GM19455 (cell line): ENCODE results near the gene PLEKHA4.
"Not testable (repeated sequence)": the region's sequence is repeated elsewhere in the genome, so short reads cannot be mapped to it uniquely, and the experiment has no call there.

ENCODE experiments used
- ATAC-seq: cut with Tn5 transposase; IDR thresholded peaks from one replicate; pipeline ENCODE4 v1.9.1; 2021; ENCODE audit not compliant: unreplicated experiment

The PLEKHA4 gene

DNA sequence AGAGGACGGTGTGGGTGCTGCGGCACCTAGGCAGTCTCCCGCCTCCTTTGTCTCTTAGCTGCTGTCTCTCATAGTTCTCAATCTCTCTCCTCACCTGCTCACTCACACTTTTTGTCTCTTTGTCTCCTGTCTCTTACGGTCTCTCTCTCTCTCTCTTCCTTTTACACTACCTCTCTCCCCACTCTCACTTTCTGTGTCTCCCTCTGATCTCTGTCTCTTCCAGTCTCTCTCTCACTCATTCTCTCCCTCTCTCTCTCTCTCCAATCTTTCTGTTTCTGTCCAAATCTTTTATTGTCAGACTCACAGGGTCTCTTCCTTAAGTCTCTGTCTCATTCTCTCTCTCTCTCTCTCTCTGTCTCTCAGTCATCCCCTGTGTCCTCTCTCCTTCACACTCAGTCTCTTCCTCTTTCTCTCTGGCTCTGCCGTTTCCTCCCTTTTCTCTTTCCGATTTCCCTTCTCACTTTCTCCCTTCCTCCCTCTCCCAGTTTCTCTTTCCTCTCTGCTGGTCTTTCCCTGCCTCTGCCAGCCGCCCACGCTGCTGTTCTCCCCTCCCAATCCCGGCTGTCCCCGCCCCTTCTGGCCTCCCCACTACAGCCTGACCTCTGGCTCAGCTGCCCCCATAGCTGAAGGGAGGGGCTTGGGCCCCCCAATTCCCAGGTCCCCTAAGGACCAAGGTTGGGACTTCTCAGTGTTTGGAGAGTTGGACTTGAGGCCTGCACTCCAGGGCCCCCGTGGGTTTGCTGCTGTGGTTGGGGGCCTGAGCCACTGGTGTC lies at the start of gene PLEKHA4:
PLEKHA4 (minus strand) TSS at position 504 of the 773 bp plus-strand sequence. CDS start 997 bp downstream, outside the sequence.
- no peak for ATAC-seq

- no peak for ATAC-seq
Observed at GRCh38 chr19:48918071-48918470, 49.7 kb upstream of the PLEKHA4 start.

DNA sequence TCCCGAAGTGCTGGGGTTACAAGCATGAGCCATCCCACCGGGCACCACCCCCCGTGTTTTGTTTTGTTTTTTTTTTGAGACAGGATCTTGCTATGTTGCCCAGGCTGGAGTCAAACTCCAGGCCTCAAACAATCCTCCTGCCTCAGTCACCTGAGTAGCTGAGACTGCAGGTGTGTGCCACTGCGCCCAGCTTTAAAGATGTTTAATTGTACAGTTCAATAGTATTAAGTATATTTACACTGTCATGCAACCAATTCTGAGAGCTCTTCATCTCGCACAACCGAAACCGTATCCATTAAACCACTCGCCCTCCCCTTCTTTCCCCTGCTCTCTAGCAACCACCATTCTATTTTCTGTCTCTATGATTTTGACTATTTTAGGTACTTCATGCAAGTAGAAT lies 47.3 kb upstream of the PLEKHA4 start:
- ATAC-seq, result no peak

- no peak for ATAC-seq
Observed at GRCh38 chr19:48914181-48914580, 45.8 kb upstream of the PLEKHA4 start.

DNA sequence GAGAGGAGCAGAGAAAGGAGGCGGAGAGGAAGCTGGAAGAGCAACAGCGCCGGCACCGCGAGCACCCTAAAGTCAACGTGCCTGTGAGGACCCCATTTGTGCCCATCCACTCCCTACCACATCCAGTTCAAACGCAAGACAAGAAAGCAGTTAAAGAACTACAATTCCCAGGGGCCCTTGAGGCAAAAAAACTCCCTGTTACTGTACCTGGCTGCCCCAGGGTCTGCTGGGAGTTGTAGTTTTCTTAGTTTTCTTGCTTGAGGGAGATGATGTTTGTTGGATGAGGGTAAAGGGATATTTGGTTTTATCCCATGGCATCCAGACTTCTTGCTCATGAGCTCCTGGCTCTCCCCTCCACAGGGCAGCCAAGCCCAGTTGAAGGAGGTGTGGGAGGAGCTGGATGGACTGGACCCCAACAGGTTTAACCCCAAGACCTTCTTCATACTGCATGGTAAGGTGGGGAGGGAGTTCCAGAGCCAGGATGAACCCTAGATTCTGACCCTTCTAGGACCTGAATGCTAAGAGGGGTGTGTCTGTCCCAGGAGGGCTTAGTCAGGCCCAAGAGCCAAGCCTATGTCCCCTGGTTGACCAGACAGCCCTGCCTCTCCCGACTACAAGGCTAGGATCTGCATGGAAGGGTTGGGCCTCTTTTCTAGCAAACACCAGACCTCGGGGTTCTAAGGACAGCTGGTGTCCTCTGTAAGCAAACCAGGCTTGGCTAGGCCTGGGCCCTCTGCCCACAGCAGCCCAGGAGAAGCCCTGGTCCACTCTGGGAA lies 44.9 kb upstream of the PLEKHA4 start:
- no peak for ATAC-seq

- no peak for ATAC-seq
Observed at GRCh38 chr19:48910803-48911202, 42.4 kb upstream of the PLEKHA4 start.

DNA sequence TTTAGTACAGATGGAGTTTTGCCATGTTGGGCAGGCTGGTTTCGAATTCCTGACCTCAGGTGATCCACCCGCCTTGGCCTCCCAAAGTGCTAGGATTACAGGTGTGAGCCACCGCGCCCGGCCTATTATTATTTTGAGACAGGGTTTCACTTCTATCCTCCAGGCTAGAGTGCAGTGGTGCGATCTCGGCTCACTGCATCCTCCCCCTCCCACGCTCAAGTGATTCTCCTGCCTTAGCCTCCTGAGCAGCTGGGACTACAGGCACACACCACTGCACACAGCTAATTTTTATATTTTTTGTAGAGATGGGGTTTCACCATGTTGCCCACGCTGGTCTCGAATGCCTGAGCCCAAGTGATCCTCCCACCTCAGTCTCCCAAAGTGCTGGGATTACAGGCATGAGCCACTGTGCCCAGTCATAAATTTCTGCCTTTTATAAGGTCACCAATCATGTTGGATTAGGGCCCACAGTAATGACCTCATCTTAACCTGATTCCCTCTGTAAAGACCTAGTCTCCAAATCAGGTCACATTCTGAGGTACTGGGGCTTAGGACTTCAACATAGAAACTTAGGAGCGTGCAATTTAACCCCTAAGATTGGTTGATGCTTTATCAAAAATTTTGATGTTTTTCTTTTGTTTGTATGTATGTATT lies 41.1 kb upstream of the PLEKHA4 start:
- ATAC-seq, result not testable (repeated sequence)

DNA sequence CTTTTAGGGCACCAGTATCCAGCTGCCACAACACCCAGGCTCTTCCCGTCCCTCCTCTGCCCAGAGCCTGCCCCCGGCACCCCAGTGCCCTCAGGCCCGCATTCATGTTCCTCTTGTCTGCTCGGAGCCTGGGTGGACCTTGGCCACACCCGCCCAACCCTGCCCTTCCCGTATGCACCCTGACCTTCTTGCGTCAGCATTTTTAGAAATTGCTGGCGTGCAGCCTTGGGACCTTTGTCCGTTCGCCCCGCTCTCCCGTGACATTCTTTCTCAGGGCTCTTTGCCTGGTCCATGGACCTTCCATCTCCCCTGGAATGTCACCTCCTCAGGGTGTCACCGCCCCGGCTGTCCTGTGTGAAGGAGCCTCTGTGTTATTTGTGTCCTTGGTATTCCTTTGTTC lies 39.3 kb upstream of the PLEKHA4 start:
- ATAC-seq, result no peak

GRCh38 chr19:48906324-48906723 lies 37.9 kb upstream of the PLEKHA4 start:
- ATAC-seq, result no peak

- no peak for ATAC-seq
Observed at GRCh38 chr19:48905664-48906063, 37.2 kb upstream of the PLEKHA4 start.

DNA sequence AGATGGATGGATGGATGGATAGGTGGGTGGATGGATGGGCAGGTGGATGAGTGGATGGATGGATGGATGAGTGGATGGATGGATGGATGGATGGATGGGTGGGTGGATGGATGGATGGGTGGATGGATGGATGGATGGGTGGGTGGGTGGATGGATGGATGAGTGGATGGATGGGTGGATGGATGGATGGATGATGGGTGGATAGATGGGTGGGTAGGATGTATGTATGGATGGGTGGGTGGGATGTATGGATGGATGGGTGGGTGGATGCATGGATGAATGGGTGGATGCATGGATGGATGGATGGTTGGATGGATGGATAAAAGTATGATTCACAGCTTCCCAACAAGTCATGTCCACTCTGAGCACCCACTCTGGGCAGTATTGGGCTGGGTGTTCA lies 35.4 kb upstream of the PLEKHA4 start:
- ATAC-seq, result not testable (repeated sequence)

GRCh38 chr19:48902291-48902690 lies 33.9 kb upstream of the PLEKHA4 start:
- ATAC-seq, result not testable (repeated sequence)

DNA sequence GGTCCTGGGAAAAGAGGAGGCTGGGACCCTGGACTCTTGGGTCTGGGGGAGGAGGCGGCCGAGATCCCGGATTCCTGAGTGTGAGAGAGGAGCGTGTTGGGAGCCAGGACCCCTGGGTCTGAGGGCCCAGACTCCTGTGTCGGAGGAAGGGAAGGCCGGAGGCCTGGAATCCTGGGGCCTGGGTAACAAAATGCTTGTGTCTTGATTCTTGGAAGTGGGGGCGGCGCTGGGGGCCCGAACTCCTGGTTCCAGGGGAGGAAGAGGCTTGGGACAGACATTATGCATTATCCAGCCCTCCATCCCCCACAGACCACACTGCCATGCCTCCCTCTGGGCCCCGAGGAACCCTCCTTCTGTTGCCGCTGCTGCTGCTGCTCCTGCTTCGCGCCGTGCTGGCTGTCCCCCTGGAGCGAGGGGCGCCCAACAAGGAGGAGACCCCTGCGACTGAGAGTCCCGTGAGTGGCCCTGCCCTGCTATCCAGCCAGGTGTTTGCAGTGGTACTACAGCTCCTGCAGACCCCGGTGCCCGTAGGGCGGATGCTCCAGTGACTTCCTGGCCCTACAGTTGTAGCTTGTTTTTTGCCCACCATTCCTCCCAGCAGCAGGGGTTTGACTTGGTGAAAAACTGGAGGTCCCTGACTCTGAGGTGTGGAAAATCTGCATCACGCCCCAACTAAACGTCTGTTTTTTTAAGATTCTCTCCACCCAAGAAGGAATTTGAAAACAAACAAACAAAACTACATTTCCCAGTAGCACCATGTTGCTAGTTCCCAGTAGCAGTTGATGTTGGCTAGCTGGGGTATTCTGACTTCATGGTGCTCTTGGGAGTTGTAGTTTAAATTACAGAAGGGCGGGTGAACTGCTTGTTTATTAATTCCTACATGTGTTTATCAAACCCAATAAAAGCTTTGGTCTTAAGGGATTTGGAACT lies 32.3 kb upstream of the PLEKHA4 start:
- no peak for ATAC-seq

GRCh38 chr19:48899781-48900476 lies 31.5 kb upstream of the PLEKHA4 start, which contains the start of gene NUCB1:
Gene NUCB1 (plus strand): TSS chr19:48900312. CDS start chr19:48900797, 485 bp downstream.
- ATAC-seq, result peak; percentile 91

DNA sequence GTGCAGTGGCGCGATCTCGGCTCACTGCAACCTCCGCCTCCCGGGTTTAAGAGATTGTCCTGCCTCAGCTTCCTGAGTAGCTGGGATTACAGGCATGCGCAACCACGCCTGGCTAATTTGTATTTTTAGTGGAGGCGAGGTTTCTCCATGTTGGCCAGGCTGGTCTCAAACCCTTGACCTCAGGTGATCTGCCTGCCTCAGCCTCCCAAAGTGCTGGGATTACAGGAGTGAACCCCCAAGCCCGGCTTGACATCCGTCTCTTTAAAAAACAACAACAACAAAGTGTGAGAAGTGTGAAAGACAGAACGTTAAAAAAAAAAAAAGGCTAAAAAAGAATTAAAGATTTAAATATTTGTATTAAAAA lies 31.0 kb upstream of the PLEKHA4 start:
- not testable (repeated sequence) for ATAC-seq

- no peak for ATAC-seq
Observed at GRCh38 chr19:48897181-48897580, 28.8 kb upstream of the PLEKHA4 start.

GRCh38 chr19:48896191-48896720 lies 27.8 kb upstream of the PLEKHA4 start:
- ATAC-seq, result no peak

- ATAC-seq, result no peak
Observed at GRCh38 chr19:48895226-48895625, 26.8 kb upstream of the PLEKHA4 start.

DNA sequence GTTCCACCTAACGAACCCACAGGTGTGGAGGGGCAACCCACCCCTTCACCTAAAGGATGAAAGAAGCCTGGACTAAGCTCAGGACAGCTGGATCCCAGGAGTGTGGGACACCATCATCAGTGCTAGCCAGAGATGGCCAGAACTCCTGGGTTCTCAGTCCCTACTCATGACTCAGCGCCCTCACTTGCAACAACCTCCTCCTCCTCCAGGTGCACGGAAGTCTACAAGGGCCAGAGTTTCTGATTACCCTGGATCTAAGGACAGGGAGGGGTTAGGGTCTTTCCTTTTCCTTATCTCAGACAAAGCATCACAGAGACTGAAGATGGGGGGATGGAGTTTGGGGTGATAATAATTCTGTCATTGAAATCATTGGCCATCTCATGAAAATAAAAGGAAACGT lies 22.1 kb upstream of the PLEKHA4 start:
- no peak for ATAC-seq

GRCh38 chr19:48889496-48889895 lies 21.1 kb upstream of the PLEKHA4 start:
- ATAC-seq, result not testable (repeated sequence)
